ENCODE measurements around the gene MITF.

Gene MITF

DNA sequence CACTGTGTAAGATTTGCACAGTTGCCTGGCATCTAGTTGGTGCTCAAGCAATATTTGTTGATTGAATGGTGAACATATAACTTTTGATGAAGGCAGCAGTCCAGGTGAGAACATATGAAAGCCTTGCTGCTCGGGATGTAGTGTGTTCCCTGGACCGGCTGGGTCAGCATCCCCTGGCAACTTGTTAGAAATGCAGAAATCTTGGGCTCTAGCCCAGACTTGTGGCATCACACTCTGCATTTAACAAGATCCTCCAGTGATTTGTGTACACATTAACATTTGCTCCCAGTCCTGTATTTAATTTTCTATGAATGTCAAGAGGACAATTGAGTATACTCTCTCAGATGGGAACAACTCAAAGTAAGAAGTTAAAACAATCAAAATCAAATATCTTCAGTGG, 191.3 kb downstream of the MITF start:
- no peak for DNase-seq (ENCODE audit: extremely low read depth, low read depth)
- no peak overlapping the region for H3K4me3 ChIP-seq (replicated peaks; ENCODE audit: low read depth, low read length)
- no peak for TF ChIP-seq CTCF (IDR thresholded peaks at IDR 0.05; ENCODE audit: low read depth, low read length, missing control alignments)

DNA sequence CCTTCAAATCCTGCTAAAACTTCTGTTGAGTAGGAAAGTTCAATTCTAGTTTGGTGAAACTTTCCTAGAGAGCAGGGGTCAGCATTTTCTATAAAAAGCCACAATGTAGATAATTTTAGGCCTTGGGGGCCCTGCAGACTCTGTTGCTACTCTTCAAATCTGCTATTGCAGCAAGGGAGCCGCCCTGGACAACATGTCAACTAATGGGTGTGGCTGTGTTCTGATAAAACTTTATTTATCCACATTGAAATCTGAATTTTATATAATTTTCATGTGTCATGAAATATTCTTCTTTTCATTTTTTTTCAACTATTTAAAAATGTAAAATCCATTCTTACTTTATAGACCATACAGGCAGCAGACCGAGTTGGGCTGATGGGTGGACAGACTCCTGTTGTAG, 192.8 kb downstream of the MITF start:
- no peak overlapping the region for H3K4me3 ChIP-seq (replicated peaks; ENCODE audit: low read depth, low read length)
- no peak for DNase-seq (ENCODE audit: extremely low read depth, low read depth)
- TF ChIP-seq CTCF (IDR thresholded peaks at IDR 0.05; ENCODE audit: low read depth, low read length, missing control alignments) = no peak

DNA sequence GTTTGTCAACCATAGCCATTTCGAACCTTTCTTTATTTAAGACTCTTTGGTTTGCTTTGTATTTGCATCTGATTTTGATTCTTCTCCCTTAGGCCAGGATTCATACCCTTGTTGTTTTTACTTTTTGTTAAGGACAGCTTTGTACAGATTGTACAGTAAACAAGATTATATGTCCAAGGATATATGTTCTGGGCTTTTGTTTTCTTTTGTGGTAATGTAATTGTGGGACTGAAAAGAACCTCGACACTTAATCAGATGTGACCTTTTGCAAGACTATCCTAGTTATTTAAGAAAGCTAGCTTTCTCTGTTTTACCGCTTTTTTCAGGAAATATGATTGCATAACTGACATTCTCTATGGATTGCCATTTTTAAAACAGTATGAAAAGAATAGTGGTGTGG, 193.2 kb downstream of the MITF start:
- no peak overlapping the region for H3K4me3 ChIP-seq (replicated peaks; ENCODE audit: low read depth, low read length)
- DNase-seq (ENCODE audit: extremely low read depth, low read depth) = no peak
- no peak for TF ChIP-seq CTCF (IDR thresholded peaks at IDR 0.05; ENCODE audit: low read depth, low read length, missing control alignments)

- H3K4me3 ChIP-seq (replicated peaks; ENCODE audit: low read depth, low read length) = no peak overlapping the region
- no peak for TF ChIP-seq CTCF (IDR thresholded peaks at IDR 0.05; ENCODE audit: low read depth, low read length, missing control alignments)
- no peak for DNase-seq (ENCODE audit: extremely low read depth, low read depth)
Observed at GRCh38 chr3:69934398-69934797, 195.1 kb downstream of the MITF start.

GRCh38 chr3:69936266-69936665, 197.0 kb downstream of the MITF start:
- H3K4me3 ChIP-seq (replicated peaks; ENCODE audit: low read depth, low read length) = no peak overlapping the region
- TF ChIP-seq CTCF (IDR thresholded peaks at IDR 0.05; ENCODE audit: low read depth, low read length, missing control alignments) = no peak
- DNase-seq (ENCODE audit: extremely low read depth, low read depth) = no peak

DNA sequence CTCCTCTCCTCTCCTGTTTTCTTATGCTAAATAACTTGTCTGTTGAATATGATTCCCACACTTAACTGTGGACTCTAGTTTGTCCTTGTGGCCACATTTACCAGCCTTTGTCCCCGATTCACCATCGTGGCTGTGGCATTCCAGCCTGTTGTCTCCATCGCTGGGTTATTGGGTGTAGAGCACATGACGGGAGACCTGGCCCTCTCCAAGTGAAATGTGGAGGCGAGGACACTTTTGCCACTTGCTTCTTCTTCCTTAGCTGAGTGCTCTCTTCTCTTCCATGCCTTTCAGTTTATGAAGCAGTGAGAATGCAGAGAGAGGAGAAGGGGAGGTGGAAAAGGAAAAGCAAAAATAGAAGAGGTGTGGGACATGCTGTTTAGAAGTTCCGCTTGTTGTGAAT, 198.8 kb downstream of the MITF start:
- H3K4me3 ChIP-seq (replicated peaks; ENCODE audit: low read depth, low read length) = no peak overlapping the region
- DNase-seq (ENCODE audit: extremely low read depth, low read depth) = no peak
- no peak for TF ChIP-seq CTCF (IDR thresholded peaks at IDR 0.05; ENCODE audit: low read depth, low read length, missing control alignments)

- H3K4me3 ChIP-seq (replicated peaks; ENCODE audit: low read depth, low read length) = no peak overlapping the region
- DNase-seq (ENCODE audit: extremely low read depth, low read depth) = no peak
- no peak for TF ChIP-seq CTCF (IDR thresholded peaks at IDR 0.05; ENCODE audit: low read depth, low read length, missing control alignments)
Observed at GRCh38 chr3:69938931-69939330, 199.7 kb downstream of the MITF start.
